ENCODE measurements around the gene SELP.

The SELP gene

GRCh38 chr1:169644297-169644696 is 14.4 kb upstream of the SELP start:
- Histone ChIP-seq H3K27me3 (ENCODE audit: insufficient read depth, low read length, poor library complexity, severe bottlenecking) (no peaks in the 10 kb centered on the region), H4K20me1 (ENCODE audit: insufficient read depth, low read length, poor library complexity, severe bottlenecking) (no peaks in the 10 kb centered on the region), H3K9ac (ENCODE audit: low read depth, low read length, poor library complexity, severe bottlenecking) (no peak overlapping the region), H2AFZ (ENCODE audit: low read length) (no peak overlapping the region), H3K79me2 (ENCODE audit: insufficient read depth, low read length) (no peaks in the 10 kb centered on the region), H3K9me3 (ENCODE audit: insufficient read depth, low read depth, low read length) (peaks cover 4% of the 10 kb centered on the region; the same call in 1 of the 2 replicates), H3K36me3 (ENCODE audit: insufficient read depth, low read length) (no peaks in the 10 kb centered on the region), H3K4me3 (ENCODE audit: low read length, poor library complexity, severe bottlenecking) (no peak overlapping the region), H3F3A (ENCODE audit: low read depth) (peaks cover 8% of the 10 kb centered on the region; the same call in 1 of the 2 replicates), H3K4me1 (ENCODE audit: insufficient read depth, low read length, poor library complexity, severe bottlenecking) (peaks cover 32% of the 10 kb centered on the region), H3K9me2 (replicated peaks; ENCODE audit: low read depth, low read length) (no peaks in the 10 kb centered on the region), H3K4me2 (ENCODE audit: low read depth, low read length, poor library complexity, severe bottlenecking) (no peak overlapping the region)
- no peak for TF ChIP-seq EZH2phosphoT487 (IDR thresholded peaks at IDR 0.05; ENCODE audit: borderline replicate concordance)

GRCh38 chr1:169634877-169635276 is 5.0 kb upstream of the SELP start:
- Histone ChIP-seq H3F3A (ENCODE audit: low read depth) (peaks cover 3% of the 10 kb centered on the region; the same call in 1 of the 2 replicates), H4K20me1 (ENCODE audit: insufficient read depth, low read length, poor library complexity, severe bottlenecking) (no peaks in the 10 kb centered on the region)
- TF ChIP-seq EZH2phosphoT487 (IDR thresholded peaks at IDR 0.05; ENCODE audit: borderline replicate concordance): no peak
- TF ChIP-seq CTCF (conservative IDR thresholded peaks at IDR 0.05; ENCODE audit: low read length): no peak

GRCh38 chr1:169634145-169634544 is 4.2 kb upstream of the SELP start:
- Histone ChIP-seq H3K4me1 (ENCODE audit: insufficient read depth, low read length, poor library complexity, severe bottlenecking) (peaks cover 12% of the 10 kb centered on the region), H3K79me2 (ENCODE audit: insufficient read depth, low read length) (no peaks in the 10 kb centered on the region), H3F3A (ENCODE audit: low read depth) (no peaks in the 10 kb centered on the region), H3K4me3 (ENCODE audit: low read length, poor library complexity, severe bottlenecking) (no peak overlapping the region), H3K36me3 (ENCODE audit: insufficient read depth, low read length) (no peaks in the 10 kb centered on the region), H3K4me2 (ENCODE audit: low read depth, low read length, poor library complexity, severe bottlenecking) (no peak overlapping the region), H4K20me1 (ENCODE audit: insufficient read depth, low read length, poor library complexity, severe bottlenecking) (no peaks in the 10 kb centered on the region), H3K27me3 (ENCODE audit: insufficient read depth, low read length, poor library complexity, severe bottlenecking) (no peaks in the 10 kb centered on the region), H3K9me2 (replicated peaks; ENCODE audit: low read depth, low read length) (no peaks in the 10 kb centered on the region), H3K9ac (ENCODE audit: low read depth, low read length, poor library complexity, severe bottlenecking) (no peak overlapping the region), H2AFZ (ENCODE audit: low read length) (no peak overlapping the region), H3K9me3 (ENCODE audit: insufficient read depth, low read depth, low read length) (peaks cover 40% of the 10 kb centered on the region)
- no peak for TF ChIP-seq CTCF (conservative IDR thresholded peaks at IDR 0.05; ENCODE audit: low read length)

More at GRCh38 chr1:169634877-169635276, 5.0 kb upstream of the SELP start:
- Histone ChIP-seq H3K36me3 (ENCODE audit: insufficient read depth, low read length) (no peaks in the 10 kb centered on the region), H3K79me2 (ENCODE audit: insufficient read depth, low read length) (no peaks in the 10 kb centered on the region), H3K9me2 (replicated peaks; ENCODE audit: low read depth, low read length) (no peaks in the 10 kb centered on the region), H3K4me3 (ENCODE audit: low read length, poor library complexity, severe bottlenecking) (no peak overlapping the region), H3K4me2 (ENCODE audit: low read depth, low read length, poor library complexity, severe bottlenecking) (no peak overlapping the region), H3K27me3 (ENCODE audit: insufficient read depth, low read length, poor library complexity, severe bottlenecking) (no peaks in the 10 kb centered on the region), H2AFZ (ENCODE audit: low read length) (no peak overlapping the region), H3K9me3 (ENCODE audit: insufficient read depth, low read depth, low read length) (peaks cover 44% of the 10 kb centered on the region), H3K4me1 (ENCODE audit: insufficient read depth, low read length, poor library complexity, severe bottlenecking) (peaks cover 8% of the 10 kb centered on the region), H3K9ac (ENCODE audit: low read depth, low read length, poor library complexity, severe bottlenecking) (no peak overlapping the region)

GRCh38 chr1:169631249-169631648 is 1.3 kb upstream of the SELP start:
- Histone ChIP-seq H3K9ac (ENCODE audit: low read depth, low read length, poor library complexity, severe bottlenecking) (no peak overlapping the region), H3K4me1 (ENCODE audit: insufficient read depth, low read length, poor library complexity, severe bottlenecking) (peaks cover 39% of the 10 kb centered on the region), H3F3A (ENCODE audit: low read depth) (peaks cover 7% of the 10 kb centered on the region; the same call in 1 of the 2 replicates), H3K36me3 (ENCODE audit: insufficient read depth, low read length) (no peaks in the 10 kb centered on the region), H4K20me1 (ENCODE audit: insufficient read depth, low read length, poor library complexity, severe bottlenecking) (no peaks in the 10 kb centered on the region), H3K79me2 (ENCODE audit: insufficient read depth, low read length) (no peaks in the 10 kb centered on the region), H3K9me3 (ENCODE audit: insufficient read depth, low read depth, low read length) (peaks cover 28% of the 10 kb centered on the region), H3K4me2 (ENCODE audit: low read depth, low read length, poor library complexity, severe bottlenecking) (no peak overlapping the region), H3K4me3 (ENCODE audit: low read length, poor library complexity, severe bottlenecking) (no peak overlapping the region), H3K9me2 (replicated peaks; ENCODE audit: low read depth, low read length) (no peaks in the 10 kb centered on the region), H3K27me3 (ENCODE audit: insufficient read depth, low read length, poor library complexity, severe bottlenecking) (no peaks in the 10 kb centered on the region), H2AFZ (ENCODE audit: low read length) (no peak overlapping the region)
- TF ChIP-seq EZH2phosphoT487 (IDR thresholded peaks at IDR 0.05; ENCODE audit: borderline replicate concordance): no peak
- no peak for TF ChIP-seq CTCF (conservative IDR thresholded peaks at IDR 0.05; ENCODE audit: low read length)
